ENCODE data around the gene ATOSA.
A peak's percentile ranks its signal among the peaks of the same experiment; 100 is the strongest.

Gene ATOSA

GRCh38 chr15:52695154-52695553 is 16.0 kb upstream of the ATOSA start:
- H3K4me3 ChIP-seq (ENCODE audit: low read depth, low read length): no peak overlapping the region
- DNase-seq (ENCODE audit: low read depth): no peak

- no peak overlapping the region for H3K4me3 ChIP-seq (ENCODE audit: low read depth, low read length)
- no peak for DNase-seq (ENCODE audit: low read depth)
Observed at GRCh38 chr15:52689562-52689961, 10.4 kb upstream of the ATOSA start.

- DNase-seq (ENCODE audit: low read depth): no peak
- H3K4me3 ChIP-seq (ENCODE audit: low read depth, low read length): no peak overlapping the region
Observed at GRCh38 chr15:52683580-52683979, 4.4 kb upstream of the ATOSA start.

- H3K4me3 ChIP-seq (ENCODE audit: low read depth, low read length): no peak overlapping the region
- no peak for DNase-seq (ENCODE audit: low read depth)
Observed at GRCh38 chr15:52682781-52683180, 3.6 kb upstream of the ATOSA start.

GRCh38 chr15:52682200-52682599 is 3.0 kb upstream of the ATOSA start:
- DNase-seq (ENCODE audit: low read depth): no peak
- H3K4me3 ChIP-seq (ENCODE audit: low read depth, low read length): no peak overlapping the region

GRCh38 chr15:52681441-52681840 is 2.3 kb upstream of the ATOSA start:
- no peak overlapping the region for H3K4me3 ChIP-seq (ENCODE audit: low read depth, low read length)
- no peak for DNase-seq (ENCODE audit: low read depth)

- DNase-seq (ENCODE audit: low read depth): no peak
- H3K4me3 ChIP-seq (ENCODE audit: low read depth, low read length): no peak overlapping the region
Observed at GRCh38 chr15:52680761-52681160, 1.6 kb upstream of the ATOSA start.

GRCh38 chr15:52680041-52680391 is 828 bp upstream of the ATOSA start:
- DNase-seq (ENCODE audit: low read depth): no peak
- peak overlapping the region; percentile 84 for H3K4me3 ChIP-seq (ENCODE audit: low read depth, low read length)

GRCh38 chr15:52678468-52679231 is 538 bp downstream of the ATOSA start:
- peak overlapping the region; percentile 84 for H3K4me3 ChIP-seq (ENCODE audit: low read depth, low read length)
- DNase-seq (ENCODE audit: low read depth): peak; percentile 27

GRCh38 chr15:52677593-52678467 is 1.4 kb downstream of the ATOSA start:
- DNase-seq (ENCODE audit: low read depth): no peak
- peak overlapping the region; percentile 84 for H3K4me3 ChIP-seq (ENCODE audit: low read depth, low read length)

- no peak for DNase-seq (ENCODE audit: low read depth)
- H3K4me3 ChIP-seq (ENCODE audit: low read depth, low read length): no peak overlapping the region
Observed at GRCh38 chr15:52674831-52675230, 4.4 kb downstream of the ATOSA start.

- no peak overlapping the region for H3K4me3 ChIP-seq (ENCODE audit: low read depth, low read length)
- DNase-seq (ENCODE audit: low read depth): no peak
Observed at GRCh38 chr15:52673734-52674133, 5.5 kb downstream of the ATOSA start.

GRCh38 chr15:52673312-52673711 is 5.9 kb downstream of the ATOSA start:
- no peak for DNase-seq (ENCODE audit: low read depth)
- no peak overlapping the region for H3K4me3 ChIP-seq (ENCODE audit: low read depth, low read length)

GRCh38 chr15:52672661-52673060 is 6.5 kb downstream of the ATOSA start:
- DNase-seq (ENCODE audit: low read depth): no peak

GRCh38 chr15:52670087-52670486 is 9.1 kb downstream of the ATOSA start:
- H3K4me3 ChIP-seq (ENCODE audit: low read depth, low read length): no peak overlapping the region
- DNase-seq (ENCODE audit: low read depth): no peak

More at GRCh38 chr15:52672661-52673060, 6.5 kb downstream of the ATOSA start:
- no peak overlapping the region for H3K4me3 ChIP-seq (ENCODE audit: low read depth, low read length)

- DNase-seq (ENCODE audit: low read depth): no peak
Observed at GRCh38 chr15:52668133-52668532, 11.1 kb downstream of the ATOSA start.

GRCh38 chr15:52667597-52667996 is 11.6 kb downstream of the ATOSA start:
- no peak overlapping the region for H3K4me3 ChIP-seq (ENCODE audit: low read depth, low read length)
- DNase-seq (ENCODE audit: low read depth): no peak

More at GRCh38 chr15:52668133-52668532, 11.1 kb downstream of the ATOSA start:
- H3K4me3 ChIP-seq (ENCODE audit: low read depth, low read length): no peak overlapping the region

GRCh38 chr15:52663536-52664294 is 15.5 kb downstream of the ATOSA start:
- no peak for DNase-seq (ENCODE audit: low read depth)
- H3K4me3 ChIP-seq (ENCODE audit: low read depth, low read length): no peak overlapping the region

GRCh38 chr15:52661909-52662308 is 17.3 kb downstream of the ATOSA start:
- no peak overlapping the region for H3K4me3 ChIP-seq (ENCODE audit: low read depth, low read length)
- DNase-seq (ENCODE audit: low read depth): no peak

- no peak overlapping the region for H3K4me3 ChIP-seq (ENCODE audit: low read depth, low read length)
- DNase-seq (ENCODE audit: low read depth): no peak
Observed at GRCh38 chr15:52660192-52660591, 19.0 kb downstream of the ATOSA start.
